ENCODE measurements around the gene PPM1H.
"Not testable (repeated sequence)": the region's sequence is repeated elsewhere in the genome, so short reads cannot be mapped to it uniquely, and the experiment has no call there.

PPM1H gene

GRCh38 chr12:62839869-62840660 lies 94.9 kb downstream of the PPM1H start:
- DNase-seq (ENCODE audit: low read depth in 3 of 3): no peak

GRCh38 chr12:62834971-62835547 lies 99.9 kb downstream of the PPM1H start:
- no peak for DNase-seq (ENCODE audit: low read depth in 3 of 3)

- no peak for DNase-seq (ENCODE audit: low read depth in 3 of 3)
Measured at GRCh38 chr12:62834406-62834805, 100.5 kb downstream of the PPM1H start.

GRCh38 chr12:62833634-62834033 lies 101.3 kb downstream of the PPM1H start:
- no peak for DNase-seq (ENCODE audit: low read depth in 3 of 3)

- DNase-seq (ENCODE audit: low read depth in 3 of 3): no peak
Measured at GRCh38 chr12:62832558-62832957, 102.4 kb downstream of the PPM1H start.

- DNase-seq (ENCODE audit: low read depth in 3 of 3): no peak
Measured at GRCh38 chr12:62832027-62832426, 102.9 kb downstream of the PPM1H start.

GRCh38 chr12:62827855-62828254 lies 107.1 kb downstream of the PPM1H start:
- no peak for DNase-seq (ENCODE audit: low read depth in 3 of 3)

GRCh38 chr12:62827042-62827441 lies 107.9 kb downstream of the PPM1H start:
- DNase-seq (ENCODE audit: low read depth in 3 of 3): no peak

GRCh38 chr12:62817556-62818271 lies 117.2 kb downstream of the PPM1H start:
- no peak for DNase-seq (ENCODE audit: low read depth in 3 of 3)

GRCh38 chr12:62814243-62814642 lies 120.7 kb downstream of the PPM1H start:
- no peak for DNase-seq (ENCODE audit: low read depth in 3 of 3)

- peak in 2 of 3 donors; percentile 20 to 26 for DNase-seq (ENCODE audit: low read depth in 3 of 3)
Measured at GRCh38 chr12:62813031-62813829, 121.7 kb downstream of the PPM1H start.

GRCh38 chr12:62811481-62811880 lies 123.5 kb downstream of the PPM1H start:
- DNase-seq (ENCODE audit: low read depth in 3 of 3): not testable (repeated sequence)

GRCh38 chr12:62808166-62808879 lies 126.6 kb downstream of the PPM1H start:
- DNase-seq (ENCODE audit: low read depth in 3 of 3): no peak

- no peak for DNase-seq (ENCODE audit: low read depth in 3 of 3)
Measured at GRCh38 chr12:62806893-62807292, 128.1 kb downstream of the PPM1H start.

GRCh38 chr12:62806244-62806836 lies 128.6 kb downstream of the PPM1H start:
- DNase-seq (ENCODE audit: low read depth in 3 of 3): no peak

GRCh38 chr12:62805517-62805916 lies 129.4 kb downstream of the PPM1H start:
- DNase-seq (ENCODE audit: low read depth in 3 of 3): no peak

- DNase-seq (ENCODE audit: low read depth in 3 of 3): no peak
Measured at GRCh38 chr12:62803756-62804155, 131.2 kb downstream of the PPM1H start.

- DNase-seq (ENCODE audit: low read depth in 3 of 3): no peak
Measured at GRCh38 chr12:62802984-62803383, 132.0 kb downstream of the PPM1H start.

- no peak for DNase-seq (ENCODE audit: low read depth in 3 of 3)
Measured at GRCh38 chr12:62802321-62802720, 132.6 kb downstream of the PPM1H start.

GRCh38 chr12:62801796-62802195 lies 133.2 kb downstream of the PPM1H start:
- DNase-seq (ENCODE audit: low read depth in 3 of 3): no peak

All from stimulated activated CD4-positive, alpha-beta T cell treated with anti-CD3 and anti-CD28 coated beads, TNF-alpha, amount 100 ng/mL, for 48 hours (primary cell).